B cell (primary cell): ENCODE measurements around the gene SP7.

Experiments used
- CTCF ChIP-seq: fragments of 200-600 bp; IDR thresholded peaks from one replicate; pipeline ENCODE4 v1.8.0; 2022; ENCODE audit warnings: antibody characterized with exemption, mild to moderate bottlenecking
- EZH2 ChIP-seq: IDR thresholded peaks from 2 replicates; pipeline ENCODE4 v1.6.1; 2012; ENCODE audit warnings: borderline replicate concordance, low read depth, mild to moderate bottlenecking, moderate library complexity, low read length; ENCODE audit not compliant: insufficient read depth, poor library complexity, severe bottlenecking

DNA sequence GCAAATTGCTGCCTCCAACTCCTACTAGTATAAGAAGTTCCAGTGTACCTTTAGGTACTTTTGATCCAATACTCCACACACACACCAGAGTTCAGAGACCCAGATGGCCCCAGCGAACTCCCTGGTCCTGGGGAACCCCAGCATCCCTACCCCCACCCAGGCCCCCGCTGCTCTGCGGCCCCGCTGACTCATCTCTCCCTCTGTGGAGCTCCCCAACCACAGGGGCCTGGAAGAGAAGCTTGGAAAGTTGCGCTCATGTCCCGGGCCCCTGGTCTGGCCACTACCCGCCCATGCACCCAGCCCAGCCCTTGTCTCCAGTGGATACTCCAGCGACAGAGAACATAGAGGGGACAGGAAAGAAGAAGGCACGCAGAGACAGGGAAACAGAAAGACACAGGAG is 4.2 kb upstream of the SP7 start:
- no peak for TF ChIP-seq CTCF
- no peak for TF ChIP-seq EZH2
